RCC 7860 (cell line): ENCODE results near the gene BCL11B.

Source experiments
- DNase-seq: peaks from one replicate; pipeline ENCODE4 v3.0.0-alpha.2; 2015; ENCODE audit warnings: low spot score
- FAIRE-seq: peaks from 2 replicates; lab custom pipeline; 2012; peaks lifted over from hg19 to GRCh38; lab: Jason Lieb, UNC

Gene BCL11B

DNA sequence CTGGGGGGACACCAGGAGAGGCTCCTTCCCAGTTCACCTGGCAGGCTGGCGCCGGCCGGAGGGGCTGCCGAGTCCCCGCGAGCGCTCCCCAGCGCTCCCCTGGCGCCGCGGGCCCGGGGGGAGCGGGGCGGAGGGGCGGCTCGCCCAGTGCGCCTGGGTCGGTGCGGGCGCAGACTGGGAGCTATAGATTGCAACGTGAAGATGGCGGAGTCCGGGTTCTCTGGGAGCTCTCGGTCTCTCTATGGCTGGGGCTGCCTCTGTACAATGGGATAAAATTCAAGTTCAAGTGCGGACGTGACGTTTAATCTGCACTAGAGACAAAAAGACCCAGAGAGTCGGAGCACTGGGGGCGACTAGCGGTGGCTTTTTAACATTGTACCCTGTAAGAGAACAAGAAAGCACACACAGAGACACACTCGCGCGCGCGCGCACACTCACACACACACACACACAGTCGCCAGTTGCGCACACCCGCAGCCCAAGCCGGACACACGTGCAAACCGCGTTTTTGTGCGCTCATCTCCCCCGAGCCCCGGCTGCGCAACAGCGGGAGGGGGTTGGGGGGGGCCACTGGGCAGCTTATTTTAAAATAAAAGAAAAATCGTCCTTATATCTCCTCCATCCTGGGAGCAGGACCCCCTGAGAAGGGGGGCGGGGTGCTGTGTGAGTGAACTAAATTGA is at the start of gene BCL11B:
BCL11B (minus strand) TSS at position 247 of the 681 bp plus-strand sequence. CDS start 979 bp downstream, outside the sequence.
- DNase-seq (peak; percentile 7), FAIRE-seq (no peak)

DNA sequence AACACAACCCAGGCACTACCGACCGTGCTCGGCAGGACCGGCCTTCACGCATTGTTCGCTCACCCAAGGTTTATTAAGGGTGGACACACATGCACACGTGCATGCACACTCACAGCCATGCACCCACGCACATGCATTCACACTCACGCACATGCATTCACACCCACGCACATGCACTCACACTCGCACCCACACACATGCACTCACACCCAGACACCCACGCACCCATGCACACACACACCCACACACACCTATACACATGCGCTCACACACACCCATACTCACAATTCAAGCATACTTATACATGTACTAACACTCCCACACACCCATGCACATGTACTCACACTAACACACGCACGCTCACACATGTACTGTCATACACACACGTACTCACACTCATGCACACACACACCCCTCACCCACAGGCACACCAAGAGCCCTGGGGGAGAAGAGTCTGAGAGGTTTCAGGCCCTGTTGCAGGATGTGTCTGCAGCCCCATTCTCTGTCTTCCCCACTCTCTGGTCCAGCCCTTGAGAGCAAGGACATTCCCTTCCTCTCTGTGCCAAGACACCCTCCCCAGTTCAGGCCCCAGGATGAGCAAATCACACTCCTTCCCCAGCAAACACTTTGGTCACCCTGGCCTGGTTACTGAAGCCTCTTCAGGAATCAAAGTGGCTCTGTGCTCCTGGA is 49.4 kb upstream of the BCL11B start:
- DNase-seq, result no peak
- no peak for FAIRE-seq

DNA sequence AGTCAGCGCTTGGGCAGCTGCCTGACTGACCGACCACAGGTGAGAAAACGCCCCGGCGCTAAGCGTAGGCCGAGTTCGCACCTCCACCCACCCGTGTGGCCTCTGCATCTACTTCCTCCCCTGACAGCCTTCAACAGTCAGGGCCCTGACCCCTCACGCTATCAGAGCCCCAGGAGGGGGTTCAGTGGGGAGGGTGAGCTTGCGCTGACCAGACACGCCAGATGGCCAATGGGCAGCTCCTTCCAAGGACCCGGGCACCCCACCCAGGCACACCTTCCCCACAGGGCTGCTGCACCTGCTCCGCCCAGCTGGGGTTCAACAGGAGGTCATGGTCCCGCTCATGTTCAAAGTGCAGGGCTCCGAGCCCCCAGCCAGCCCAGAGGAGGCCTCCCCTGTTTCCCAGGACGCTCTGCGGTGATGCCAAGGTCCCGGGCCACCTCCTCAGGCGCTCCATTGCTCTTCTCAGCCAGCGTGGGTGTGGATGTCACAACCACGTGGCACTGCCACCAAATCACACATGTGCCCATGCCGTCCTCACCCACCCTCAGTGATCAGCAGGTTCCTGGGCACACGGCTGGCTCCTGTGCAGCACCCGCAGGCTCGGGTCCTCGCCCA is 48.7 kb upstream of the BCL11B start:
- DNase-seq (no peak), FAIRE-seq (no peak)

DNA sequence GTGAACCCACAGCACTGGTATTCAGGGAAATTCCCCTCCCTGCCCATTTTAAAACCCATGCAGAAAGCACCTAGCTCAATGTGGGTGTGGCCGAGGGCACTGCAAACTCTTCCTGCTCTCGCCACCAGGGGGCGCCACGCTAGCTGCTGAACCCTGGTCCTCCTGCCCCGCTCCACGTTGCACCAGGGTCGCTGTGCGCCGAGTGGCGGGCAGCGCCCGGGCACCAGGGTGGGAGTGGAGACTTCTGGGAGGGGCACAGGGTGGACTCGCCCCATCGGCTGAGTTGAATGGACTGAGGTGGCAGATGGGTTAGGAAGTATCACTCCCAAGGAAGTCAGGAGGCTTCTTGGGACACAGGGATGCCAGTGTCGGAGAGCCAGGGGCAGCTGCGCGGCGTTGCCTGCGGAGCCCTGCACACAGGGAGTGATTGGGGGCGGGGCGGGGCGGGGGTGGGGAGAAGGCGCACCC is 48.1 kb upstream of the BCL11B start:
- DNase-seq (peak; percentile 17), FAIRE-seq (no peak)

DNA sequence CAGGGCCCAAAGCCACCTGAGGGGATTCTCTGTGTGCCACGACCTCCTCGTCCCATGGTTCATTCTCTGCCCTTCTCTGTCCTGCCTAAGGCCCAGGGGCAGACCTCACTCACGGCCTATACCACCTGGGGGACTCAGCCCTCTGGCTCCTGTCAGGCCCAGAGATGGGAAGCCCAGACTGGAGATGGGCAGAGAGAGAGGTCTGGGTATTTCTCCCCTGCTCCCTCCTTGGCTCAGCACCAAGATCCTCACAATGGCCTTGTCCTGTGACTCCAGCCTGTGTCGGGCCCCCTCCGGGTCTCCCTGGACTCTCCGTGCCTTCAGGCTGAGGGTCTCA is 46.9 kb upstream of the BCL11B start:
- FAIRE-seq (no peak), DNase-seq (no peak)

DNA sequence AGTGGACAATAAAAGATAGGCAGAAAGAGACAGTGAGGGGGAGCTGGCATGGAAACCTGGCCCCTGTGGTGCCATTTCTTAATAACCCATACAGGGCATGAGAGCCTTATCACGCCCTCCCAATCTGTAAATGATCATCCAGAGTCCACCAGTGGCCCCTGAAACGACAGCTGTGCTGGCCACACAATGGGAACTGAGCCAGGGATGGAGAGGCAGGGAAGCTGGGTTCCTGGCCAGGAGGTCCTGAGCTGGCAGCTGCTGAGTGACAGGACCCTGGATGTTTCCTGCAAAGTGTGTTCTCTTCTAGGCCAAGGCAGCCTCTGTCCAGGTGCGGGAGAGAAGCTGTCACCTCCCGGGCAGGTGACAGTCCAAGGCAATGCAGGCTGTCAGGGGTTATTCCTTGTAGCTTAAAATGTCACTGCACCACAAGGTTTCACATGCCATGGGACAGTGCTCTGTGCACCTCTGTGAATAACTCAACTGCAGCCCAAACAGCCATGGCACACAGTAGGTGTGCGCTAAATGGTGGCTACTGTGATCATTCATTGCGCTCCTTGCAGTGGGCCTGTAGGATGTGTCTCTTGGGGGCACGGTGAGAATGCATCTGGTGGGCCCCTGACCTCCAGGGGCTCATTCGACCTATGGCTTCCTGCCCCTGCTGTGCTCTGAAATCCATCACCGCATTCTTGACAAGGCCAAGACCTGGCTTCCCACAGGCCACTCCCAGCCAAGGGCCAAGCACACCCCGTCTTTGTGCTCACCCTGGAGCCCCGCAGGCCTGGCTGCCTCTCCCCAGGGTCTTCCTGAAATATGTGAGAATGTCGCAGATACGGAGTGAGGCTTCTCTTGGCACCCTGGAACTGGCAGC is 46.3 kb upstream of the BCL11B start:
- FAIRE-seq (no peak), DNase-seq (no peak)

DNA sequence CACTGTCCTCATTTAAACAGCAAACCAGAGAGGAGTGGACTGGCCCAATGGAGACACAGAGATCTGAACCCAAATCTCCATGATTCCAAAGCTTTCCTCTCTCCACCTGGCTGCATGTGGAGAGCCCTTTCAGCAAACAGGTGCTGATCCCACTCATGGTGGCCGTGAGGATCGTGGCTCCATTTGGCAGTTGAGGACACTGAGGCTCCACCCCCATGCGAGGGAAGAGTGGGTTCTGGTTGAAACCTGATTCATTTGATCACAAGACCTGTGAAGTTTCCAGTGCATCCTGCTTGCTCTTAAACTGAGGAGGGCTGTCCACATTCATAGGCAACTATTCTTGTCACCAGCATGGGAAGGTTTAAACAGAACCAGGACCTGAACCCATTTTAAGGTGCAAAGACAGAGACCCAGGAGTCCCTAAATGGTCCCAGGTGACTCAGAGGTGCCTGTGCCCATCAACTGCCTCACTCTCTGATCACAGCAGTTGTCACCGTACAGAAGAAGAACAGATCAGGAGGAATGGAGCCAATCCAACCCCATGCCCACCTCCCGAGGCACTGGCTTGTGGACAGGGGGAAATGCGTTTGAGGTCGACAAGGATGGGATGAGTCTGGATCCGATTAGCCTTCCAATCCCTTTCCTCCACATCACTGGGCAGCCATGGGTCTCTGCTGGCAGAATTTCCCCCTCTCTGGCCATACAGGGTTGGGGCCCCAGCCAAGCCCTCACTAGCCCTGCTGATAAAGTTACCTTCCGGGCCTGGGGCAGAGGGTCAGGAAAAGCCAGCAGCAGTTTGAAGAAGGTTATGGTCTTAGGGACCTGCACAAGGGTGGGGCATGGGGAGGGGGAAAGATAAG is 45.5 kb upstream of the BCL11B start:
- FAIRE-seq (no peak), DNase-seq (no peak)

DNA sequence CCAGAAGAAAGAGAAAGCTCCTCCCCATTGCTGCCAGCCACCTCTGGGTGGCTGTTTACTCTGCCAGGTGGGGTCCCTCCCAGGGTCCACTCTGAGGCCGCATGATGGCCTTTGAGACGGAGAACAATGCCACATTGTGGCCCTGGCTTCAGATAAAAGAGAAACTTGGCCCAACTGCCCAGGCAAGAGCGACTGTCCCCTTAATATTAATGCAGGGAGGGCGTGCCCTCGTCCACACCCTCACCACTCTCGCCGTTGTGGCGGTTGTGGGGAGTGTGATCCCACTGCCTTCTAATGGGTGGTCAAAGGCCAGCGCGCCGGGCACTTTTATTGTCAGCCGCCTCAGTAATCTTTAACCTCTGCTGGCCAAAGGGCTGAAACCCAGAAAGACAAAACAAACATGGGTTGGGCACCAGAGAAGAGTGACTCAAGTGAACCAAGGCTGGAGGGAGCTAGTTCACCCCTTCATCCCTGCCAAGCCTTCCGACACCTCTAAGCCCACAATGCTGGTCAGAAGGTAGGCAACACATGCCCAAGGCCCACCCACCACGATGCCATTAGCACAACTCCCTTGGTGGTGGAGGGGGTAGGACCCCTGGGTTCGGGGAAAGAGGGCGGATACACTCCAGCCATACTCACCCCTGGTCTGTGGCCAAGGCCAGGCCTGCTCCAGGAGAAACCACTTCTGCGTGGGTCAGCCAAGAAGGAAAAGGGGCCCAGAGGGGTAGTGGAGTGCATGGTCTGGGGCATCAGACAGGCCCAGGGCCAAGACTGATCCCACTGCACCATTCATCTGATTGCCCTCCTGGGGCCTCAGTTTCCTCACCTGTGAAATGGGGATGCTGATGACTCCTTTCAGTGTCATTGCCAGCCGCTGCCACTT is 44.5 kb upstream of the BCL11B start:
- FAIRE-seq (no peak), DNase-seq (peak; percentile 14)

DNA sequence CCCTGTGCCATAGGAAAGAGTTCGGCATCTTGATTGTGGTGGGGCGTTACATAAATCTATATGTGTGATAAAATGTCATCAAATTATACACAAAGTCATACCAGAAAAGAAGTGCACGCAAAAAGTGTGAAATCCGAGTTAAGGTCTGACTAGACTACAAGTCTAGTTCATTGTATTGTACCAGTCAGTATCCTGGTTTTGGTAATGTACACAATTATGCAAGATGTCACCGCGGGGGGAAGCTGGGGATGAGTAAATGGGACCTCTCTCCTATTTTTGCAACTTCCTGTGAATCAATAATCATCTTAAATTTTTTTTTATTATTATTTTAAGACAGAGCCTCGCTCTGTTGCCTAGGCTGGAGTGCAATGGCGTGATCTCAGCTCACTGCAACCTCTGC is 43.2 kb upstream of the BCL11B start:
- FAIRE-seq, result no peak
- DNase-seq, result no peak

DNA sequence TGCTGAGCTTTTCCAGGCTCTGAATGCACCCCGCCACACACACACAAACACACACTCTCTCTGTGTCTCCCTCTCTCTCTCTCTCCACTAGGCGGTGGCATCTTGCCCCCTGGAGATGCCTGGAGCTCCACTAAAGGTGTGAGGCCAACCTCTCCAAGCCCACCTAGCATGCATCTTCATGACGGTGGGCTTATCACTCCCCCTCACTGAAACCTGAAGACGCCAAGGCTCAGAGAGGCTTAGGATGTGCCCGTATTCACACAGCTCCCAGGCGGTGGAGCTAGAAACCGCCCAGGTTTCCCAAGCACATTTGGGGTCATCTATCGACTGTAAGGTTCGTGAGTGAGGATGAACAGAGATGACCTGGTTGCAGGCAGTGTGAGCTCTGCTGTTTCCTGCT is 42.6 kb upstream of the BCL11B start:
- DNase-seq (no peak), FAIRE-seq (no peak)

DNA sequence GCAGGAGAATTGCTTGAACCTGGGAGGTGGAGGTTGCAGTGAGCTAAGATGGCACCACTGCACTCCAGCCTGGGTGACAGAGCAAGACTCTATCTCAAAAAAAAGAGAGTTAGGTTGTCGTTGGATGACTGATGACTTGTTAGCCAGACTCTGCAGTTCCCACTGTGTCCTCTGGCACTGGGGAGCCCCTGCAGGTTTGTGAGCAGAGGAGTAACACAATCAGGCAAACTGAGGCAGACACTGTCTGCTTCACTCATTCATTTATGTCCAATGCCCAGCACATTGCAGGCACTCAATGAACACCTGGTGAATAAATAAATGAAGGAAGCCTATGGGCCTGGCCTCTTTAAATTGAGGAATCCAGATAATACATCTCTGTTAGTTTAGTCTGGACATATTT is 41.2 kb upstream of the BCL11B start:
- FAIRE-seq, result no peak
- DNase-seq, result no peak

DNA sequence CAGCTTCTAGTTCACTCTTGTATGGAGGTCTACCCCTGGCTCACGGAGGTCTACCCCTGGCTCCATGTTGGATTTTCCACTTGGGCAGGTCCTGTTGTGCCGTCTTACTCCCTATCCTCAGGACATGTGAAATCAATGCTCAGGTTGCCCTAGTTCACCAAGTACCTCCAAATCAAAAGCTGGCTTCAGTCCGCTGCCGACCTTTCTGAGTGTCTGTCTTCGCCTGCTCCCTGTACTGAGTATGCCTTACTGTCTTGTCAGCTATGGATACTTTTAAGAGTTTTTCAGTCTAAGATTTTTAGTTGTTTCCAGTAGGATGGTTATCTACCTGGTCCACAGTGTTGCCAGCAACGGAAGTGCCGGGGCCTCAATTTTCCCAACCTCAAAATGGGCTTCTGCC is 40.1 kb upstream of the BCL11B start:
- DNase-seq, result no peak
- FAIRE-seq, result no peak

DNA sequence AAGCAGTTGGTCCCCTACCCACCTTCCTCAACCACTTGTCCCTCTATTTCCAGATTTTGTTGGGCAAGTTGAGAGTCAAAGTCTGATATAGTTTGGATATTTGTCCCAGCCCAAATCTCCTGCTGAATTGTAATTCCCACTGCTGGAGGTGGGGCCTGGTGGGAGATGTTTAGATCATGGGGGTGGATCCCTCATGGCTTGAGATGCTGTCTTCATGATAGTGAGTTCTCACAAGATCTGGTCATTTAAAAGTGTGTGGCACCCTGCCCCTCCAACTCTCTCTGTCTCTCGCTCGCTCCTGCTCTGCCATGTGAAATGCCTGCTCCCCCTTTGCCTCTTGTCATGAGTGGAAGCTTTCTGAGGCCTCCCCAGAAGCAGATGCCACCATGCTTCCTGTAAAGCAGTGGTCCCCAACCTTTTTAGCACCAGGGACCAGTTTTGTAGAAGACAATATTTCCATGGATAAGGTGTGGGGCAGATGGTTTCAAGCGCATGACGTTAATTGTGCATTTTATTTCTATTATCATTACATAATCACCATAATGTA is 37.3 kb upstream of the BCL11B start:
- FAIRE-seq, result no peak
- DNase-seq, result no peak

DNA sequence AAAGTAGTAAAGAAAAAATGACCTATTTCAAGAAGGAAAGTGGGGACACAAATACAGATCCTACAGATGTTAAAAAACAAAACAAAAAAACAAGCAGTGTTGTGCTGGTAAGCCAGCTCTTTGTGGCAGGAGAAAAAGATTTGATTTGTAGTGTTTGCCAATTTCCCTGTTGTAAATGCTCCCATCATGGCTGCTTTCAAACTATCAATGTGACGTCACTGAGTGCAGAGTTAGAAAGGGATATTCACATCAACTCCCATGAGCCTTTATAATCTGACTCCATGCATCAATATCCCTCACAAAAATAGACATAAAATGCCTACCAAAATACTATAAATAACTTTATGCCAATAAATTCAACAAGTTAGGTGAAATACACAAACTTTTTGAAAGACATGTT is 32.2 kb upstream of the BCL11B start:
- DNase-seq, result no peak
- FAIRE-seq, result no peak

DNA sequence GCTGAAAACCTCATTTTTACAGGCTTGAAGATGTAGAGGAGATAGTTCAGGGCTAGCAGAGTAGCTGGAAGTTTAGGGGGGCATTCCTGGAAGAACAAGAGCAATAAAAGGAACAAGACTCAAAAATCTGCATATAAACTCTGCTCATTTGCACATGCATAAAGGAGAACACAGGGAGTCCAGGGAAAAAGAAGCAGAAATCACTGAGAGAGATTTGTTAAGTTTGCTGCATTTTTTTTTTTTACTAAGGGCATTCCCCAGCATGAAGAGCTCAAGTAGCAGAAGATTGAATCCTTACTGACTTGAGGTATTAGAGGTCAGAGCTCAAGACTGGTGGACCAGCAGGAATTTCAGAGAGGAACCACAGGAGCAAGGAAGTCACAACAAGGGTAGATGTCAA is 28.2 kb upstream of the BCL11B start:
- FAIRE-seq, result no peak

DNA sequence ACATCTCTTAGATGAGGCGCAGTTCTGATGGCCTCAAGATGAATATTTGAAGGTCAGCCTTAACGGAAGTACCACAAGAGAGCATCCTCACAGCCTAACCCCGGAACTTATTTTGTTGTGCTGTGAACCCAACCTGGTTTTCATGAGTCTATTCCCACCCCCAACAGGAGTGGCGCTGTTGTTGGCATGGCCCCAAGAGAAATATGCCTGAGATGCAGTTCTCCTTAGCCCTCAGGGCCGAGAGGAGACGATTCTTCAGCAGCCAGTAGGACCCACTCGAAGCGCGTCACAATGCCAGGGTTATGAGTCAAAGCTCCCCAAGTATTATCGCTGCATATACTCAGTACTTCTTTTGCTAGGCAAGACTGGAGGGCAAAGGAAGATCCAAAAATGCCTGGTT is 24.5 kb upstream of the BCL11B start:
- DNase-seq (no peak), FAIRE-seq (no peak)

More for the DNA sequence above, 28.2 kb upstream of the BCL11B start:
- no peak for DNase-seq

DNA sequence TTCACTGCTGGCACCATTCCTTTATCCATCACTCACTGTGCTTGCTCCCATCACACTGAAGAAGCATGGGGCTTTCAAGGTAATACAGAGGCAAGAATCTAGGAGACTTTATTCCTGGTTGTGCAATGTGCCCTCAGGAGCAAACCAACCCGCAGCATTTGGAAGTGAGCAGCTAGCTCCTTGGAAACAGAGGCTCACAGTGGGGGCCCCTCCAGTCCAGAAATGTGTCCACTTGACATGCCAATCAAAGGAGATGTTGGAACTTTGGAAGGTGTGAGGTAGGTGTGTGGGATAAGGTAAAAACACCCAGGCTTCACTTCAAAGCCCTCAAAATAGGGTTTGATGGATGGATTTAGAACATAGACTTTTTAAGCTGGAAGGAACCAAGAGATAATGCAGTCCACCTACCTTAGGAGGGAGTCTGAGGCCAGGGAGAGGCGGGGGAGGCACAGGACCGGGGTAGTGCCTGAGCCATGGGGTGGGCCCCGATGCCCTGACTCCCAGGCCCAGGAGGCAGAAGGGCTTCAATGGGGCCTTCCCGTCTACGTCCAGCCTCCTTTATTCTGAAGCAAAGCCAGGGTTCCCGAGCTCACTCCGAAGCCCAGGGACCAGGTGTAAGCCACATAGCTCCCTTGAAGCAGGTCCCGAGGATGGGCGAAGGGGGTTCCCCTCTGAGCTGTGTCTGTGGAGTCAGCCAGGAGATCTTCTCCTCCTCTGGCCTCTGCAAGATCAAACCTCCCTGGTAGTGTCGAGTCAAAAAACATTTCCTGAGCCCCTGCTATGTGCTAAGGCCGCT is 17.6 kb upstream of the BCL11B start:
- DNase-seq (no peak), FAIRE-seq (no peak)

DNA sequence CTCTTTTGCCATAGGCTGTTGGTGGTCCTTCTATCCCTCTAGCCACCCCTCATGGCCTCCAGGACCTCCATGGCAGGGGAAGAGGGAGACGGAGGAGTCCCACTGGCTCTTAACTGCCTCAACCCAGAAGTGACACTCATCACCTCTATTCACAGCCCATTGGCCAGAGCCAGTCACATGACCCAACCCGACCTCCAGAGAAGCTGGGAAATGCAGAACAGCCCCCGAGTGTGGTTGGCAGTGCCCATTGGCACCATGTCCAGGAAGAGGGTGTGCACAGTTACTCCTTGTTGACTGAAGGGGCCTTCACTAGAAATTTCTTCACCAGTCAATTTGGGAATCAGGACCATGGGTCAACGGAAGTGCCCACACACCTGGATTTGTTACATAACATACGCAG is 17.0 kb upstream of the BCL11B start:
- no peak for FAIRE-seq
- no peak for DNase-seq
